ENCODE results near the gene LIN54.
"Not testable (repeated sequence)": the region's sequence is repeated elsewhere in the genome, so short reads cannot be mapped to it uniquely, and the experiment has no call there.

LIN54 gene

GRCh38 chr4:83010522-83011318, at the start of gene LIN54:
Gene LIN54 (minus strand): TSS chr4:83010823. CDS start chr4:82984844, 25,979 bp downstream.
- DNase-seq, result peak; percentile 85

GRCh38 chr4:83054928-83055327, 44.3 kb upstream of the LIN54 start:
- peak; percentile 23 for DNase-seq

DNA sequence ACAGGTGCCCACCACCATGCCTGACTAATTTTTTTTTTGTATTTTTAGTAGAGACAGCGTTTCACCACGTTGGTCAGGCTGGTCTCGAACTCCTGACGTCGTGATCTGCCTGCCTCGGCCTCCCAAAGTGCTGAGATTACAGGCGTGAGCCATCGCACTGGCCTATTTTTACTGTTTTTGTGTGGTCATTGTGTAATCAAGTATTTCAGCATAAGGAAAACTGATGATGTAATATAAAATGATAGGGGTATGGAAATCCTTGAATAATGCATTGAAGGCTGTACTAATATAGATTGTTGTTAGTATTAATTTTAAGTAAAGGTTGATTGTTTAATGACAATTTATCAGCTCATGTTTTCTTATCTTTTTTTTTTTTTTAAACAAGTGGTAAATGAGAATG, 38.2 kb upstream of the LIN54 start:
- peak; percentile 33 for DNase-seq

DNA sequence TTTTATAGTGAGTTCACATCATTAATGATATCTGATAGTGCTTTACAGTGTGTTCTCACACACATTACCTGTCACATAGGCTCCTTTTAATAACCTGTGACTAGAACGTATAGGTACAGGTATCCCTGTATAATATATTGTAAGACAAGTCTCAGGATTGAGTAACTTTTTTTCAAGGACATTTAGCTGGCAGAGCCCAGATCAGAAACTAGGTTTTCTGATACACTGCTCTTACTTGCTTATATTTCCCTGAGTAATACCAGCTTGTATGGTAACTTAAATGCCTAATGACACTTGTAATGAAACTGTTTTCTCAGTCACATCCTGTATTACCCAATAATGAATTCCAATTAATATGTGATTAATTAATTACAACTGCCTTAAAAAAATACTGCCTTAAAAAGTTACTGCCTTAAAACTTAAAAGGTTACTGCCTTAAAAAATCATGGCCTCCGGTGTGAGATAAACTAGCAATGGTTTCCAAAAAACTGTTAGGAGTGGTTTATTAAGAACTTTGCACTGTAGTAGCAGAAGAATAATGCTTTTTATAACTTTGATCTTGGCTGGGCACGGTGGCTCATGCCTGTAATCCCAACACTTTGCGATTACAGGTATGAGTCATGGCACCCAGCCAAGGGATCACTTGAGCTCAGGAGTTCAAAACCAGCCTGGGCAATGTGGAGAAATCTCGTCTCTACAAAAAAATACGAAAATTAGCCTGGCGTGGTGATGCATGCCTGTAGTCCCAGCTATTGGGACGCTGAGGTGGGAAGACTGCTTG, 36.3 kb upstream of the LIN54 start:
- no peak for DNase-seq

GRCh38 chr4:83043801-83044407, 33.3 kb upstream of the LIN54 start:
- peak; percentile 34 for DNase-seq

DNA sequence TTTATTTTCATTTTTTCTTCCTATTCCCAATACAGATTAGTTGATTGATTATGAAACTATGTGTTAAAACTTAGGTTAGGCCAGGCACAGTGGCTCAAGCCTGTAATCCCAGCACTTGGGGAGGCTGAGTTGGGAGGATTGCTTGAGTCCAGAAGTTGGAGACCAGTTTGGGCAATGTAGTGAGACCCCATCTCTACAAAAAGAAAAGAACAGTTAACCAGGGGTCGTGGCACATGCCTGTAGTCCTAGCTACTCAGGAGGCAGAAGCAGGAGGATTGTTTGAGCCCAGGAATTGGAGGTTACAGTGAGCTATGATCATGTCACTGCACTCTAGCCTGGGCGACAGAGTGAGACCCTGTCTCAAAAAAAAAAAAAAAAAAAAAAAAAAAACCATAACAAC, 32.5 kb upstream of the LIN54 start:
- DNase-seq, result not testable (repeated sequence)

GRCh38 chr4:83040269-83040668, 29.6 kb upstream of the LIN54 start:
- no peak for DNase-seq

DNA sequence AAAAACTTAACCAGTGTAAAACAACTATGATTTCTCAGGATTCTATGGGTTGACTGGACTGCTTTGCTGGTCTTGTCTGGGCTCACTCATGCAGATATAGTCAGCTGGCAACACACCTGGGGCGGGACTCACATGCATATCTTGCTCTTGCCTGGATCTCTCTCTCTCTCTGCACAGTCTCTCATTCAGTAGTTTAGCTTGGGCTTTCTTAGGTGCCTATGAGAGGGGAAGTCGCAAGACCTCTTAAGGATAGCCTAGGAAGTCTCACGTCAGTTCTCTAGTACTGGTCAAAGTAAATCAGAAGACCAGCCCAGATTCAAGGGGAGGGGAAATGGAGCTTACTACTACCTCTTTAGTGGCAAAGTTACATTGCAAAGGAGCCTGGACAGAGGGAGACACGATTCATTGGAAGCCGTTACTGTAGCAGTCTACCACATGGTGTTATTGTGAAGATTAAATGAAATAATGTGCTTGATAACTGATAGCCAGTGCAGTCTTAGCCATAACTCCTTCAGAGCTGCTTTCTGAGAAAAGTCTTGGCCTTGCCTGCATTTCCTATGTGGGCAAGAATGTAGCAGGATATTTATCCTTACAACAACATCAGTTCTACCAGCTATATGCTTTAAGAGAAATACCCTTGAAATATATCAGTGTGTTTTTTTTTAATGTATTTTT, 26.5 kb upstream of the LIN54 start:
- peak; percentile 16 for DNase-seq

DNA sequence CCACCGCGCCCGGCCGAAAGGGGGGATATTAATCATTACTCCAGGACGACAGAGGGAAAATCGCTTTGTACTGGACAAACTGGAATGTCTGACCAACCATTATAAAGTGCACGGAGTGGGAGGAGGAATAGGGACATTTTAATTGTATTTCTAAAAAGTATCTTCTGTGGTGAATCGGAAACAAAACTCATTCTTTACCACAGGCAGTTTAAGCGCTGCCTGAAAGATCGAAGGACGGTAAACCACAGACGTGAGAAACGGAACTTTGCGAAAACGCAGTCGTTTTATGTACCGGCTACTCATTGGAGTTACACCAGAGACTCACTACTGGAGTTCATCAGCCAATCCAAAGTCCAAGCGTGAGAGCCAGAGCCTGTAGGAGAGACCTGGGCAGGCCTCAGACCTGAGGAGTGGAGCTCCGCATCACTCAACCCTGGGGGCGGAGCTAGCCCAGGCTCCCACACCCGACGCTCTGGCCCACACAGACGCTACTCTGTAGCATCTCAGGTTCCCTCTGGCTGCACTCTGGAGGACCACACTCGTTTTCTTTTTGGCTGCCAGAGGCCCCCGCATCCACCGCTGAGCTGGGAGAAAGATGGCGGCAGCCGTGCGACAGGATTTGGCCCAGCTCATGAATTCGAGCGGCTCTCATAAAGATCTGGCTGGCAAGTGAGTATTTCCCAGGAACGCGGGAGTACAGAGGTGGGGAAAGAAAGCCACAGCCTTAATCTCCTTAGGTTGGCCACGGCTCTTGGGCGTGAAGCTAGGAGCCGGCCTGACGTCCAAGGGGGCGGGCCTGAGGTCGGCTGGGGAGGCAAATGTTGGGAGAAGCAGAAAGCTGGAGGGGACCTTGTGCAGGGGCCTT, 24.2 kb upstream of the LIN54 start, which contains the start of gene COPS4:
TSS of gene COPS4 (plus strand) at position 554 of the 865 bp plus-strand sequence. CDS start at position 596, 42 bp downstream.
- DNase-seq, result peak; percentile 99

- no peak for DNase-seq
Observed at GRCh38 chr4:83029688-83030087, 19.1 kb upstream of the LIN54 start.

DNA sequence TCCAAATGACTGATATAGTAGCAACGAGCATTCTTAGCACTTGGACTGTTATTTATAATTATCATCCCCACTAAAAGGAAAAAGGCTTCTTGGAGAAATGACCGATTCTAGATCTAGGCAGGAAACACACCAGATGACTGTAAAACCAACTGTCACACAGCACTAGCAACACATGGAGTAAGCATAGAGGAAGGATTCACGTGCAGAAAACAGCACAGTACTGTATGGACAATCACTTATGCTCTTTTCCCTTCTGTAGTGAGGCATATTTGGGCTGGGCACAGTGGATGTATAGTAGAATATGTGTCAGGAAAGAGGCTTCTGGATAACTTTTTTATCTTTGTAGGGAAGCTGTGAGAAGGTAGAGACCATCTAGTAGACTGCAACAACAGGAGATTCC, 18.4 kb upstream of the LIN54 start:
- DNase-seq, result no peak

GRCh38 chr4:83025563-83025962, 14.9 kb upstream of the LIN54 start:
- DNase-seq, result no peak

DNA sequence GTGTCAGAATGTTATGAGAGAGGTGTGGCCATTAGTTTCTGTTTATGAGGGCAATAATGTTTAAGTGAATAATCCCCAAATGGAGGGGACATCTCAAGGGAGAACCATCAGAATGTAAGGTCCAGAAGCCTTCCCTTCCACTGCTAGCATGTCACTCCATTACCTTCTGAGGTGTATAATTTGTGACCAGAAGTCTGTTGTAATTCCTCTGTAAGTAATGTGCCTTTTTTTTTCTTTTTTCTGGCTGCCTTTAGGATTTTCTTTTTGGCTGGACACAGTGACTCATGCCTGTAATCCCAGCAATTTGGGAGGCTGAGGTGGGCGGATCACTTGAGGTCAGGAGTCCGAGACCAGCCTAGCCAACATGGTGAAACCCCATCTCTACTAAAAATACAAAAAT, 13.6 kb upstream of the LIN54 start:
- no peak for DNase-seq

DNA sequence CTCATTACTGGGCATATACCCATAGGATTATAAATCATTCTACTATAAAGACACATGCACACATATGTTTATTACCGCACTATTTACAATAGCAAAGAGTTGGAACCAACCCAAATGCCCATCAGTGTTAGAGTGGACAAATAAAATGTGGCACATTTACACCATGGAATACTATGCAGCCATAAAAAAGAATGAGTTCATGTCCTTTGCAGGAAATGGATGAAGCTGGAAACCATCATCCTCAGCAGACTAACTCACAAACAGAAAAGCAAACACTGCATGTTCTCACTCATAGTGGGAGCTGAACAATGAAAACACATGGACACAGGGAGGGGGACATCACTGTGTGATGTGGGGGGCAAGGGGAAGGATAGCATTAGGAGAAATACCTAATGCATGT, 13.0 kb upstream of the LIN54 start:
- not testable (repeated sequence) for DNase-seq

DNA sequence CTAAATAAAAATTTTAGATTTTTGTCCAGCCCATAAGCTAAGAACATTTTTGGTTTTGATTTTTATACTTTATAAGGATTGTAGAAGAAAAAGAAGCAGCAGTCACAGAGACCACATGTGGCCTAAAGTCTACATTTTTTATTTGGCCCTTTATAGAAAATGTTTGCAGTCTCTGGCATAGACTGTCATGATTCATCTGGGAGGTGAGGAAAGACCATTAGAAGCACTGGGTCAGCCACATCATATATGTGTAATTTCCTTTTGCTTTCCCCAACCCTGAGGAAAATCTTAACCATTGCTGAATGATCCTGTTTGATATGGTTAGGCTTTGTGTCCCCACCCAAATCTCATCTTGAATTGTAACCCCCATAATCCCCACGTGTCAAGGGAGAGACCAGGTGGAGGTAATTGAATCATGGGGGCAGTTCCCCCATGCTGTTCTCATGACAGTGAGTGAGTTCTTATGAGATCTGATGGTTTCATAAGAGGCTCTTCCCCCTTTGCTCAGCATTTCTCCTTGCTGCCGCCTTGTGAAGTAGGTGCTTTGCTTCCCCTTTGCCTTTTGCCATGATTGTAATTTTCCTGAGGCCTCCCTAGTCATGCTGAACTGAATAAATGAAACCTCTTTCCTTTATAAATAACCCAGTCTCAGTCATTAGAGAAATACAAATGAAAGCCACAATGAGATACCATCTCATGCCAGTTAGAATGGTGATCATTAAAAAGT, 12.3 kb upstream of the LIN54 start:
- DNase-seq, result peak; percentile 68

DNA sequence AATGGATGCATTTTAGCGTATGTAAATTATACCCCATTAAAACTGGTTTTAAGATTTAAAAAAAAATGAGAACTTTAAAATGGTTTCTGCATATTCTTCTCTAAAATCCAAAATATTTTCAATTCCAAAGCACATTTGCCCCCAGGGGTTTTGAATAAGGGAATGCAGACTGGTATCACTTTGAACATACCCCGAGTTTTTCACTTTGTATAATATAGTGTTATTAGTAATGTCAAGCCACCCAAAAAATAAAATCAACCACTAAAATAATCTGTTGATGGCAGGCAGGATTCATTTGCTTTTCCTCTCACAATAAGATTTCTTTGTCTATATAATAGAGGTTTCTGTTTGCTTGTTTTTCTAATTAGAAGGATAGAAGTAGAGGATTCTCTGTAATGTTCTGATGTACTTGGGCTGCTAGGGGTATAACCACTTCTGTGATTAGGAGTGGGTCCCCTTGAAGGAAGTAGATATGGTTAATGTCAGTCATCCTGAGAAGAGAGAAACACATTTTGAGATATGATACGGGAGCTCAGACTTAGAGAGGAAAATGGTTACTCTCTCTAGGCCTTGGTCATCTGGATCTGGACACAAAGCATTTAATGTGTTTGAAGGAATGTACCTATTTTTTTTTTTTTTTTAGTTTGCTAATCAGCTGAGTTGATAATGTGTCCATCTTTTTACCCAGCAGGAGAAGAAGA, 9.3 kb upstream of the LIN54 start:
- no peak for DNase-seq

DNA sequence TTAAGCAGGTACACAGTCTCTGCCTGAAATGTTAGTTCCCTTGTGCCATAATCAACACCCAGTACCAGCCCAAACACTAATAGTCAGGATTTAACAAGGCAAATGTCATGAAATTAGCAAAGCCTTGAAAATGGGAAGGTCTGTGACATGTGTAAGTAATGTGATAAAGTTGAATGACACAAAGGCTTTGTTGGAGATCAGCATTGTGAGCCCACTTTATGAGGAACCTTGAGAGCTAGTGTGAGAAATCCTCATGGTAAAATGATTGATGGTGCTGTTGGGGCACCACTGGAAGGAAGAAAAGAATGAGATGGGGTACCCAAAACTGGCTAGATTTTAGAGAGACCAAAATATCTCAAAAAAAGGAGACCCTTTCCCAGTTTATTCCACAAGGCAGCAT, 3.3 kb upstream of the LIN54 start:
- peak; percentile 36 for DNase-seq

- DNase-seq, result no peak
Observed at GRCh38 chr4:83013420-83013867, 2.8 kb upstream of the LIN54 start.

DNA sequence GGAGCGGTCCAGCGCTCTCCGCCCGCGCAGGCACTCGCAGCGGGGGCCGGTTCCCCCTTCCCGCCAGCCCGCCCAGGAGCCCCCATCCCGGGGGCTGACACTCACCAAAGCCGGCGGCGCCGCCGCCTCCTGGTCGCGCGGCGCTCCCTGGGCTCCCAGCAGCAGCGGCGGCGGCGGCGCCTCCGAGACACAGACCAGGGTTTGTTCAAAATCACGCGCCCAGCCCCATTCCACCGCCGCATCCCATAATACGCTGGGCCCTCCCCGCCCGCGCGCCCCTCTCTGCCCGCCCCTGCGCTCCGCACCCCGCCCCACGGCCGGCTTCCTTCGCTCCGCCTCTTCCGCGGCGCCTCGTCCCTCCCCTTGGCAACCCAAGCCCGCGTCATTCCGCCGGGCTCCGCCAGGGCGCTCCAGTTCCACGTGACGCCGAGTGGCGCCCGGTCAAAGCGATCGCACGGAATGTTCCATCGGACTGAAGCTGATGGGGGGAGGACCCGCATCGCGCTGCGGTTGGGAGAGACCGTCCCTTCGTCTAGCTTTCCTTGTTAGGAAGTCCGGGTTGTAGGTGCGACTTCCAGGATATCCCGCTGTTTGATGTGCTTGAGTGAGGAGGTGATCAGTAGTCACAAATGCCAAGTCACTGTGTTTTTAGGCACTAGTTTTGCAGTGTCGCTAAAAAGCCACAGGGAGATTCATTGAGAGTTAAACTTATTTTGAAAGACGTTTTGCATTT, 2.2 kb upstream of the LIN54 start:
- DNase-seq, result peak; percentile 100

- DNase-seq, result peak; percentile 34
Observed at GRCh38 chr4:83012200-83012686, 1.6 kb upstream of the LIN54 start.
